ENCODE results near the gene LRRC10B.

LRRC10B gene

GRCh38 chr11:61537326-61537725 lies 28.8 kb downstream of the LRRC10B start:
- no peak overlapping the region for H3K4me3 Mint-ChIP-seq
- H3K27me3 Mint-ChIP-seq, result peaks cover 31% of the 10 kb centered on the region
- no peaks in the 10 kb centered on the region for H3K9me3 Mint-ChIP-seq
- no peak overlapping the region for H3K27ac Mint-ChIP-seq
- H3K4me1 Mint-ChIP-seq (ENCODE audit: low read depth), result no peaks in the 10 kb centered on the region
- no peak for DNase-seq
- no peaks in the 10 kb centered on the region for H3K36me3 Mint-ChIP-seq (ENCODE audit: low read depth)

DNA sequence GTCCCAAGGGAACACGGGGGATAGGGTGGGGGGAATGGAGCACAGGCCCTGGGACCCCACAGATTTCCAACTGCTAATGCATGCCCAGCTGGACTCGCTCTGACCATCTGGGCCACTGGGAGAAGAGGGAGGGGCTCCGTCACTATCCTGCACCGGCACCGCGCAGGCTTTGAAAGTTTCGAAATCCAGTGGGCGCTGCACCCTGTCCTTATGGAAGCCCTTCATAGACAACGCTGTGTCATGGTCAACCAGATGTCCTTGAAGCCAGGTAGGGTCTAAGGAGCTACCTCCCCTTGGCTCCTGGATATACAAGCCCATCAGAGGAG lies 30.1 kb downstream of the LRRC10B start:
- Mint-ChIP-seq H3K4me1 (ENCODE audit: low read depth) (no peaks in the 10 kb centered on the region), H3K4me3 (no peak overlapping the region), H3K27me3 (peaks cover 27% of the 10 kb centered on the region), H3K36me3 (ENCODE audit: low read depth) (no peaks in the 10 kb centered on the region), H3K9me3 (no peaks in the 10 kb centered on the region), H3K27ac (no peak overlapping the region)
- DNase-seq, result no peak

DNA sequence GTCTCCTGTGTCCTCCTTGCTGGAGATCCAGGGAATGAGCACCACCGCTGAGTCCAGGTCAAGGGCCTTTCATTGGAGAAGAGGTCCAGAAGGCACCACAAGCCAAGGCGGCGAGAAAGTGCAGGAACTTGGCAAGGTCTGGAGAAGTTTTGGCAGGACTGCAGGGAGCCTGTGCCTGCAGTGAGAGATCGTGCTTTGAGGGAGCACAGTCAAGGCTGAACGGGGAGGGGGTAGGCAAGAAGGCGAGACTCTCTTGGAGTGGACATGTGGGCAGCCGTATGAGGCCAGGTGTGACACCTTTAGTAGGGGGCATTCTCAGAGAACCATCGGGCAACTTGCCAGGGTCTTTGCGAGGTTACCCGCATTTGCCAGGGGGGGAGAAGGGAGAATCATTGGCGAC lies 30.5 kb downstream of the LRRC10B start:
- H3K27ac Mint-ChIP-seq, result no peak overlapping the region
- H3K36me3 Mint-ChIP-seq (ENCODE audit: low read depth), result no peaks in the 10 kb centered on the region
- H3K4me3 Mint-ChIP-seq, result no peak overlapping the region
- H3K27me3 Mint-ChIP-seq, result peaks cover 27% of the 10 kb centered on the region
- no peaks in the 10 kb centered on the region for H3K4me1 Mint-ChIP-seq (ENCODE audit: low read depth)
- DNase-seq, result no peak
- H3K9me3 Mint-ChIP-seq, result no peaks in the 10 kb centered on the region

- H3K4me1 Mint-ChIP-seq (ENCODE audit: low read depth), result no peaks in the 10 kb centered on the region
- no peak for DNase-seq
- H3K36me3 Mint-ChIP-seq (ENCODE audit: low read depth), result no peaks in the 10 kb centered on the region
- no peak overlapping the region for H3K27ac Mint-ChIP-seq
- H3K27me3 Mint-ChIP-seq, result peaks cover 26% of the 10 kb centered on the region
- no peaks in the 10 kb centered on the region for H3K9me3 Mint-ChIP-seq
- H3K4me3 Mint-ChIP-seq, result no peak overlapping the region
Measured at GRCh38 chr11:61539831-61540357, 31.3 kb downstream of the LRRC10B start.

GRCh38 chr11:61540528-61540927 lies 32.0 kb downstream of the LRRC10B start:
- H3K36me3 Mint-ChIP-seq (ENCODE audit: low read depth), result no peaks in the 10 kb centered on the region
- DNase-seq, result no peak
- no peak overlapping the region for H3K27ac Mint-ChIP-seq
- H3K4me3 Mint-ChIP-seq, result no peak overlapping the region
- H3K27me3 Mint-ChIP-seq, result peaks cover 27% of the 10 kb centered on the region
- H3K9me3 Mint-ChIP-seq, result no peaks in the 10 kb centered on the region
- no peaks in the 10 kb centered on the region for H3K4me1 Mint-ChIP-seq (ENCODE audit: low read depth)

GRCh38 chr11:61541598-61541997 lies 33.0 kb downstream of the LRRC10B start:
- Mint-ChIP-seq H3K9me3 (no peaks in the 10 kb centered on the region), H3K4me3 (no peak overlapping the region), H3K27ac (no peak overlapping the region), H3K4me1 (ENCODE audit: low read depth) (no peaks in the 10 kb centered on the region), H3K27me3 (peaks cover 30% of the 10 kb centered on the region), H3K36me3 (ENCODE audit: low read depth) (no peaks in the 10 kb centered on the region)
- no peak for DNase-seq

DNA sequence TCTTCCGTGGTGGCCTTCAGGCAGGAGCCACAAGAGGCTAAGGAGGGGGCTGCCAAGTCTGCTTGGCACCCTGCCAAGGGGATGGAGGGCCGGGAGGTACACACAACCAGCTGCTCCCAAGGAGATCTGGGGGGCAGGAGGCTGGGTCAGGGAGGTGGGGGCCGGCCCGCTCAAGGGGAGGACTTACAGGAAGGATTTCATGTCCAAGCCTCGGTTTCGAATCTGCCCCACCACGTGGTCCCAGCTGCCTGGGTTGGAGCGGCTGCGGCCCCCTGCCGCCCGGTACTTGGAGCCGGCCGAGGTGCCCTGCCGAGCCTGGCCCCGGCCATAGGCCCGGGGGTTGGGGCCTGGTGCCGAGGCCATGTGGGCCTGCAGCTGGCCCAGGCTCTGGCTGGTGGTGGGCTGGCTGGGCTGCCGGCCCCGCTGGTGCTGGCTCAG lies 33.5 kb downstream of the LRRC10B start:
- H3K27me3 Mint-ChIP-seq, result peaks cover 32% of the 10 kb centered on the region
- no peak overlapping the region for H3K4me3 Mint-ChIP-seq
- no peak overlapping the region for H3K27ac Mint-ChIP-seq
- DNase-seq, result no peak
- H3K36me3 Mint-ChIP-seq (ENCODE audit: low read depth), result no peaks in the 10 kb centered on the region
- no peaks in the 10 kb centered on the region for H3K4me1 Mint-ChIP-seq (ENCODE audit: low read depth)
- no peaks in the 10 kb centered on the region for H3K9me3 Mint-ChIP-seq

GRCh38 chr11:61542705-61543104 lies 34.2 kb downstream of the LRRC10B start:
- H3K27me3 Mint-ChIP-seq, result peaks cover 33% of the 10 kb centered on the region
- H3K4me3 Mint-ChIP-seq, result no peak overlapping the region
- no peak overlapping the region for H3K27ac Mint-ChIP-seq
- H3K9me3 Mint-ChIP-seq, result no peaks in the 10 kb centered on the region
- no peak for DNase-seq
- H3K36me3 Mint-ChIP-seq (ENCODE audit: low read depth), result no peaks in the 10 kb centered on the region
- no peaks in the 10 kb centered on the region for H3K4me1 Mint-ChIP-seq (ENCODE audit: low read depth)

DNA sequence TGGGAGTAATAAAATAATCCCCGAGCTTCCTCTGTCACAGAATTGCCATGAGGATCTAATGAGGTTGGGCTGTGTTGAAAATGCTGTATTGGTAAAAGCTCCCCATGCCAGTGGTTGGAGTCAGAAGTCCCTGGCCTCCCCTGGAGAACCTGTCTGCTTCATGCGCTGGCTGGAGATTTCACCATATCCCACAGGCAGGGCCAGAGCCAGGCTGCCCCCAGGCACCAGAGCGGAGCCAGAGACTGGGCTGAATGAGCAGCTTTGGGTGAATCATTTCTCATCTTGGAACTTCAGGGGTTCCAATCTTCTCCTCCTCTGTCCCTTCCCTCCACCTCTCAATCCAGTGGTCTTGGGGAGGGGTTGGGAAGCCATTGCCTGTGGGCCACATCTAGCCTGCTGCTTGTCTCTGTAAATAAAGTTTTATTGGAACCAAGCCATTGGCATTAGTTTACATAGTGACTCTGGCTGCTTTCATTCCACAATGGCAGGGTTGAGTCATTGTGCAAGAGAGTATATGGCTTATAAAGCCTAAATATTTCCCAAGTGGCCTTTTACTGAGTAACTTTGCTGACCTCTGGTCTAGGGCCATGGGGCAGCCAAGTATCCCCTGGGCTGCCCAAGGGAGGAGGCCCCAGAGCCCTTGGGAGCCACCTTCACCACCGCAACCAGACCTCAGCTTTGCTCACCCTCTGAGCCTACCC lies 35.2 kb downstream of the LRRC10B start:
- Mint-ChIP-seq H3K36me3 (ENCODE audit: low read depth) (no peaks in the 10 kb centered on the region), H3K4me3 (no peak overlapping the region), H3K4me1 (ENCODE audit: low read depth) (no peaks in the 10 kb centered on the region), H3K27ac (no peak overlapping the region), H3K27me3 (peaks cover 33% of the 10 kb centered on the region), H3K9me3 (no peaks in the 10 kb centered on the region)
- no peak for DNase-seq

- no peak overlapping the region for H3K4me3 Mint-ChIP-seq
- no peaks in the 10 kb centered on the region for H3K4me1 Mint-ChIP-seq (ENCODE audit: low read depth)
- no peaks in the 10 kb centered on the region for H3K36me3 Mint-ChIP-seq (ENCODE audit: low read depth)
- H3K9me3 Mint-ChIP-seq, result no peaks in the 10 kb centered on the region
- peaks cover 36% of the 10 kb centered on the region for H3K27me3 Mint-ChIP-seq
- DNase-seq, result no peak
- H3K27ac Mint-ChIP-seq, result no peak overlapping the region
Measured at GRCh38 chr11:61544466-61544865, 35.9 kb downstream of the LRRC10B start.

DNA sequence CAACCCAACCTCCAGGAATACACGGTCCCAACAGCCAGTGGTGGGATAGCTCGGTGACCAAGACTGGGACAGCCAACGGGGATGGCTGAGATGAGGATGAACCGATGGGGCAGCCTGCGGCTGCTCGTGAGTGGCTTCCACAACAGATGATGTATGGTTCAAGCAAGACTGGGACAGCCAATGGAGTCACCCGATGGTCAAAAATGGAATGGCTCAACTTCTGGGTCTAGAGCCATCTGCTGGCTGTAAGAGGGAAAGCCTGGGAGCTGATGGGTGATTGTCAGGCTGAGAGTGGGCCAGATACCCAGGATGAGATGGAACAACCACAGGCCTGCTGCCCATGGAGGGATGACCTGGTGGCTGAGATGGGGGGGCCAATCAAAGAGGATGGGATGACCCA lies 36.8 kb downstream of the LRRC10B start:
- Mint-ChIP-seq H3K27me3 (peaks cover 36% of the 10 kb centered on the region), H3K9me3 (no peaks in the 10 kb centered on the region)

GRCh38 chr11:61545921-61546320 lies 37.4 kb downstream of the LRRC10B start:
- Mint-ChIP-seq H3K4me3 (no peak overlapping the region), H3K27me3 (peaks cover 38% of the 10 kb centered on the region), H3K27ac (no peak overlapping the region), H3K4me1 (ENCODE audit: low read depth) (no peaks in the 10 kb centered on the region), H3K36me3 (ENCODE audit: low read depth) (no peaks in the 10 kb centered on the region), H3K9me3 (no peaks in the 10 kb centered on the region)
- no peak for DNase-seq

More for the DNA sequence above, 36.8 kb downstream of the LRRC10B start:
- Mint-ChIP-seq H3K36me3 (ENCODE audit: low read depth) (no peaks in the 10 kb centered on the region), H3K27ac (no peak overlapping the region), H3K4me3 (no peak overlapping the region), H3K4me1 (ENCODE audit: low read depth) (no peaks in the 10 kb centered on the region)
- DNase-seq, result no peak

GRCh38 chr11:61546663-61547062 lies 38.1 kb downstream of the LRRC10B start:
- H3K4me1 Mint-ChIP-seq (ENCODE audit: low read depth), result no peaks in the 10 kb centered on the region
- no peak overlapping the region for H3K4me3 Mint-ChIP-seq
- no peak for DNase-seq
- peaks cover 37% of the 10 kb centered on the region for H3K27me3 Mint-ChIP-seq
- H3K27ac Mint-ChIP-seq, result no peak overlapping the region
- no peaks in the 10 kb centered on the region for H3K36me3 Mint-ChIP-seq (ENCODE audit: low read depth)
- no peaks in the 10 kb centered on the region for H3K9me3 Mint-ChIP-seq

DNA sequence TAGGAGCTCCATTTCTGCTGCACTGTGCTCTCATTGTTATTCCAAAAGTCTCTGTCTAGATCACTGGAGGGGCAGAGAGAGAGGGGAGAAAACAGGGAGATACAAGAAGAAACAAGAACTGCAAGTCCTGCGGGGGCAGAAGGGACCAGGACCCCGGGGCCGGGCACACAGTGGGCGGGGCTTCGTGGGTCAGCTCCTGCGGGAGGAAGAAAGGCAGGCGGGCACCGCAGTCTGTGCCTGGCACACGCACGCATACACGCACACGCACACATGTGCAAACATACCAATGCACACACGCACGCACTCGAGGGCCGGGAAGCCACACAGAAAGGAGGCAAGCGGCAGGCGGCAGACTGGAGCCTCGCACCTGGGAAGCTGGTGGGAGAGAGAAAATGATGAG lies 38.7 kb downstream of the LRRC10B start:
- Mint-ChIP-seq H3K4me3 (no peak overlapping the region), H3K4me1 (ENCODE audit: low read depth) (no peaks in the 10 kb centered on the region), H3K9me3 (no peaks in the 10 kb centered on the region), H3K36me3 (ENCODE audit: low read depth) (no peaks in the 10 kb centered on the region), H3K27me3 (peaks cover 37% of the 10 kb centered on the region), H3K27ac (no peak overlapping the region)
- no peak for DNase-seq

DNA sequence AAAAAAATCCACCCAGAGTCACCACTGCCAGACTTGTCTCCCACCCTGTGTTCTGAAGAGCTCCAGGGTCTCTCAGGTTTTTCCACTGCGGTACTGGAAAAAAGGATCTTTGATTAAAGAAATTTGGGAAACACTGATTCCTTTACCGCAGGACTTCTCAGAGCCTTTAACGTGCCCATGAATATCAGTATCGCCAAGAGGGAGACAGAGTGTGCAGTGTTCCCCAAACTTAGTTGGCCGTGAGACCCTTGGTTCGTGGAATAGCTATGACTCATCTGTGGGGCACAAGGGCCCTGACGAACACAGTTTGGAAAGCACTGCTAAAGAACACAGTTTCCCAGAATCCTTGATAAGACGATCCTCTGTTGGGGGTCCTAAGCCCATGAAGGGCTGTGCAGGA lies 40.6 kb downstream of the LRRC10B start:
- Mint-ChIP-seq H3K36me3 (ENCODE audit: low read depth) (no peaks in the 10 kb centered on the region), H3K4me3 (no peak overlapping the region), H3K9me3 (no peaks in the 10 kb centered on the region), H3K4me1 (ENCODE audit: low read depth) (peaks cover 5% of the 10 kb centered on the region), H3K27ac (no peak overlapping the region), H3K27me3 (peaks cover 49% of the 10 kb centered on the region)
- no peak for DNase-seq
